Activated T-cell treated with anti-CD3 and anti-CD28 coated beads for 48 hours (primary cell): Measurements from ENCODE around the gene BLTP1.

Source experiments
- DNase-seq: peaks from one replicate; pipeline ENCODE4 v3.0.0-alpha.2; 2020; ENCODE audit warnings: low read depth

The BLTP1 gene

DNA sequence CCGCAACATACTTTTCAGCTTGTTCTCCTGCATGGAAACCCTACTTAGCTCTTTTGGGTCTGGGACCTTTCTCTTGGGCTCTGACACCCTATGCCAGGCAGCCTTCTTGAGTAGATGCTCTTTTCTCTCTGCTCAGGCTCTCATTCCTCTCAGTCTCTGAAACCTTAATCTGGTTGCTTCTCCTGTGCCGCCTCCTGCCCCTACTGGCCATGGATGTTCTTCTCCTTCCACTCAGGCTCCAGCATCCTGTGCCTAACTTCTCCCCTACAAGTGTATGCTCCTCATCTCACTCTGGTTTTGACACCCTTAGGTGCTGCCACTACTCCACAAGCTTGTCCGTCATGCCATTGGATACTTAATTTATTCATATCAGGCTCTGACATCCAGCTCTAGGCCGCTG is 15.2 kb downstream of the BLTP1 start:
- DNase-seq: no peak

DNA sequence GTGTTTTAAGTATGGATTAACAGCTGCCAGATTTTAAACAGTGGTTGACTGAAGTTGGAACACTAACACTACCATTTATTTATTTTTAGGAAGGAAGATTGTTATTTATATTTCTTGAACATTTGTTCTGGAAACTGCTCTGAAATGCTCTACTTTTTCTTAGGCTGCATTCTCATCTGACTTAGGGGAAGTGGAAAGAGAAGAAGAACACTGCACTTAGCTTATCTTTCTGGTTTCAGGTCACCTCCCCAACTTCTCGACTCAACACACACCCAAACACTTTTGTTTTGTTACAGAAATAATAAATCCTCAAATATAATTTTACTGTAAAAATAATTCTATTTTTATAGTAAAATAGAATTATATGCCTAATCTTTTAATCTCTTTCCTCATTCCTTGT is 18.6 kb downstream of the BLTP1 start:
- no peak for DNase-seq

- no peak for DNase-seq
These were observed 19.2 kb downstream of the BLTP1 start for GRCh38 chr4:122171323-122171722.

DNA sequence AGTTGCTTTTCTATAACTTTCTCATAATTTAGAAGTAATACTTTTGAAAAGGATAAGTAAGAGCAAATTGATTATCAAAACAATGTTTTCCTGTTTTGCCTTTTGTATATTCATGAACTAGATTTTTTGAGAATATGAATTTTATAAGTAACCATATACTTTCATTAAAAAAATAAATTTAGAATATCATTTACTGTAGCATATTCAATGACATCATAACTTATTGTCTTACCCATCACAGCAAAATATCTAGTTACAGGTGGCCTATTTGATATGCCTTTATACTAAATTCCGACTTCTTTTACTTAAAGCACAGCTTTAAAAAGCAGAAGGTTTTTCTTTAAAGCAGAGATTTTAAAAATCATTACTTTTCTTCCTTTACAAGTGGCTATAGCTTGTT is 20.1 kb downstream of the BLTP1 start:
- DNase-seq: no peak

DNA sequence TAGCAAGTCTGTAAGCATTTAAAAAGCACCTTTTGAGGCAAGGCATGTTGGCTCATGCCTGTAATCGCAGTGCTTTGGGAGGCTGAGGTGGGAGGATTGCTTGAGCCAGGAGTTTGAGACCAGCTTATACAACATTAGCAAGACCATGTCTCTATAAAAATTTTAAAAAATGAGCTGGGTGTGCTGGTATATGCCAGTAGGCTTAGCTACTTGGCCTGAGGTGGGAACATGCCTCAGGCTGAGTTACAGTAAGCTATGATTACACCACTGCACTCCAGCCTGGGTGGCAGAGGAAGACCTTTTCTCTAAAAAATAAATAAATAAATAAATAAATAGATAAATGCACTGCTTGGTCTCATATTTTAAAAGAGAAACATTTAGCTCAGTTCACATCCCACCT is 26.8 kb downstream of the BLTP1 start:
- DNase-seq: no peak

GRCh38 chr4:122195718-122196117 is 43.6 kb downstream of the BLTP1 start:
- DNase-seq: no peak
